IMR-90 (cell line): Measurements from ENCODE around the gene NFE2L1.

Source experiments
- CEBPB ChIP-seq: IDR thresholded peaks from 2 replicates; pipeline ENCODE4 v1.6.1; 2012; ENCODE audit warnings: low read depth, low read length, improper control_type of control experiment
- POLR2A ChIP-seq: IDR thresholded peaks from 2 replicates; pipeline ENCODE4 v1.6.1; 2012; ENCODE audit warnings: mild to moderate bottlenecking, low read depth, low read length
- TF ChIP-seq, protein P1 (sequence below): conservative IDR thresholded peaks from 2 replicates; pipeline ENCODE4 v1.5.1; 2012; ENCODE audit warnings: mild to moderate bottlenecking, low read depth, low read length, improper control_type of control experiment

DNA sequence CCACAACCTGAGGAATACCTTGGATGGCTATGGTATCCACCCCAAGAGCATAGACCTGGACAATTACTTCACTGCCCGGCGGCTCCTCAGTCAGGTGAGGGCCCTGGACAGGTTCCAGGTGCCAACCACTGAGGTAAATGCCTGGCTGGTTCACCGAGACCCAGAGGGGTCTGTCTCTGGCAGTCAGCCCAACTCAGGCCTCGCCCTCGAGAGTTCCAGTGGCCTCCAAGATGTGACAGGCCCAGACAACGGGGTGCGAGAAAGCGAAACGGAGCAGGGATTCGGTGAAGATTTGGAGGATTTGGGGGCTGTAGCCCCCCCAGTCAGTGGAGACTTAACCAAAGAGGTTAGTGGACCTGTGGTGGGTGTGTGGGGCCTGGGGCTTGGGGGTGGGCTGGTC, 3.1 kb downstream of the NFE2L1 start:
- TF ChIP-seq, protein P1, sequence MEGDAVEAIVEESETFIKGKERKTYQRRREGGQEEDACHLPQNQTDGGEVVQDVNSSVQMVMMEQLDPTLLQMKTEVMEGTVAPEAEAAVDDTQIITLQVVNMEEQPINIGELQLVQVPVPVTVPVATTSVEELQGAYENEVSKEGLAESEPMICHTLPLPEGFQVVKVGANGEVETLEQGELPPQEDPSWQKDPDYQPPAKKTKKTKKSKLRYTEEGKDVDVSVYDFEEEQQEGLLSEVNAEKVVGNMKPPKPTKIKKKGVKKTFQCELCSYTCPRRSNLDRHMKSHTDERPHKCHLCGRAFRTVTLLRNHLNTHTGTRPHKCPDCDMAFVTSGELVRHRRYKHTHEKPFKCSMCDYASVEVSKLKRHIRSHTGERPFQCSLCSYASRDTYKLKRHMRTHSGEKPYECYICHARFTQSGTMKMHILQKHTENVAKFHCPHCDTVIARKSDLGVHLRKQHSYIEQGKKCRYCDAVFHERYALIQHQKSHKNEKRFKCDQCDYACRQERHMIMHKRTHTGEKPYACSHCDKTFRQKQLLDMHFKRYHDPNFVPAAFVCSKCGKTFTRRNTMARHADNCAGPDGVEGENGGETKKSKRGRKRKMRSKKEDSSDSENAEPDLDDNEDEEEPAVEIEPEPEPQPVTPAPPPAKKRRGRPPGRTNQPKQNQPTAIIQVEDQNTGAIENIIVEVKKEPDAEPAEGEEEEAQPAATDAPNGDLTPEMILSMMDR: no peak
- no peak for TF ChIP-seq POLR2A
- TF ChIP-seq CEBPB: no peak
